DND-41 (cell line): ENCODE data around the gene PERP.

ENCODE experiments used
- ATAC-seq: fragments of 200-7000 bp; cut with Tn5 transposase; 3 replicates; pipeline ENCODE4 v1.9.1; 2021; ENCODE audit warnings: low read depth; ENCODE audit not compliant: insufficient read depth
- DNase-seq: peaks from one replicate; pipeline ENCODE4 v3.0.0-alpha.2; 2020
- H2AFZ ChIP-seq: 2 replicates; pipeline ENCODE4 v1.6.0; 2012; ENCODE audit warnings: low read depth, low read length
- H3K27ac ChIP-seq: 2 replicates; pipeline ENCODE4 v1.5.1; 2012; ENCODE audit warnings: low read length, inconsistent platforms
- H3K27me3 ChIP-seq: fragments of 200-600 bp; sonication (generic); 2 replicates; pipeline ENCODE4 v1.6.0; 2012; ENCODE audit warnings: low read length, mild to moderate bottlenecking, inconsistent platforms; ENCODE audit not compliant: insufficient read depth, poor library complexity
- H3K36me3 ChIP-seq: 2 replicates; pipeline ENCODE4 v1.5.1; 2012; ENCODE audit warnings: low read length, inconsistent platforms; ENCODE audit not compliant: insufficient read depth
- H3K4me1 ChIP-seq: 2 replicates; pipeline ENCODE4 v1.5.1; 2012; ENCODE audit warnings: mild to moderate bottlenecking, low read length; ENCODE audit not compliant: insufficient read depth
- H3K4me2 ChIP-seq: 2 replicates; pipeline ENCODE4 v1.6.0; 2012; ENCODE audit warnings: mild to moderate bottlenecking, moderate library complexity, low read length, inconsistent platforms; ENCODE audit not compliant: insufficient read depth
- H3K4me3 ChIP-seq, 2 experiments: fragments of 200-600 bp in 1 of 2; shearing (Covaris generic) in 1 of 2; 2 replicates each; pipeline ENCODE4 v1.5.1; 2012 to 2016; ENCODE audit warnings: inconsistent platforms in 2 of 2, low read length in 2 of 2, mild to moderate bottlenecking in 2 of 2, low read depth in 1 of 2, moderate library complexity in 1 of 2
- H3K79me2 ChIP-seq: 2 replicates; pipeline ENCODE4 v1.6.0; 2012; ENCODE audit warnings: low read length, inconsistent platforms; ENCODE audit not compliant: insufficient read depth
- H3K9ac ChIP-seq: 2 replicates; pipeline ENCODE4 v1.6.0; 2012; ENCODE audit warnings: low read depth, mild to moderate bottlenecking, inconsistent platforms, low read length, moderate library complexity
- H3K9me3 ChIP-seq: 2 replicates; pipeline ENCODE4 v1.5.1; 2012; ENCODE audit warnings: low read length, moderate library complexity, mild to moderate bottlenecking, inconsistent platforms; ENCODE audit not compliant: insufficient read depth, severe bottlenecking
- H4K20me1 ChIP-seq: 2 replicates; pipeline ENCODE4 v1.6.0; 2012; ENCODE audit warnings: low read length; ENCODE audit not compliant: insufficient read depth
- EZH2 ChIP-seq: IDR thresholded peaks from 3 replicates; pipeline ENCODE4 v1.6.1; 2012; ENCODE audit warnings: borderline replicate concordance, low read depth, mild to moderate bottlenecking, moderate library complexity, low read length, inconsistent platforms; ENCODE audit not compliant: severe bottlenecking
- TF ChIP-seq, protein P1 (sequence below): IDR thresholded peaks from 2 replicates; pipeline ENCODE4 v1.5.1; 2012; ENCODE audit warnings: borderline replicate concordance, low read length, moderate library complexity, mild to moderate bottlenecking; ENCODE audit not compliant: poor library complexity, severe bottlenecking; ENCODE audit errors: extremely low read depth

The PERP gene

DNA sequence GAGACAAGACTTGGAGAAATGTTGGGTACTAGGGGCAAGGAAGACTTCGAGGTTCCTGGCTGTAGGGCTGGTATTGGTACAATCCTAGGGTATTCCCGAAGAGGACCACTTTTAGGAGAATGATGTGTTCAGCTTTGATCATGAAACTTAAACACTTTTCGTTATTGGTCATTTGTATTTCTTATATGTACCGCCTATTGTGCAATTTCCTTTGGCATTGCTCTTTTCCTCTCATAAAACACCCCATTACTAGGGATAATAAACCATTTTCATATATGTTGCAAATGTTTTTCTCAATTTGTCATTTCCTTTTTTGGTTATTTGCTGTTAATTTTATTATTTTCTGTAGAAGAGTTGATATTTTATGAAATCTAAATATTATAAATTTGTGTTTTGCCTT, 35.6 kb upstream of the PERP start:
- no peaks in the 10 kb centered on the region for H3K79me2 ChIP-seq
- no peak overlapping the region for H3K9ac ChIP-seq
- H3K27me3 ChIP-seq, result peaks cover 3% of the 10 kb centered on the region
- no peak overlapping the region for H3K4me2 ChIP-seq
- DNase-seq, result no peak
- no peaks in the 10 kb centered on the region for H4K20me1 ChIP-seq
- ATAC-seq, result no peak
- H3K4me1 ChIP-seq, result no peaks in the 10 kb centered on the region
- TF ChIP-seq EZH2, result no peak
- TF ChIP-seq, protein P1, sequence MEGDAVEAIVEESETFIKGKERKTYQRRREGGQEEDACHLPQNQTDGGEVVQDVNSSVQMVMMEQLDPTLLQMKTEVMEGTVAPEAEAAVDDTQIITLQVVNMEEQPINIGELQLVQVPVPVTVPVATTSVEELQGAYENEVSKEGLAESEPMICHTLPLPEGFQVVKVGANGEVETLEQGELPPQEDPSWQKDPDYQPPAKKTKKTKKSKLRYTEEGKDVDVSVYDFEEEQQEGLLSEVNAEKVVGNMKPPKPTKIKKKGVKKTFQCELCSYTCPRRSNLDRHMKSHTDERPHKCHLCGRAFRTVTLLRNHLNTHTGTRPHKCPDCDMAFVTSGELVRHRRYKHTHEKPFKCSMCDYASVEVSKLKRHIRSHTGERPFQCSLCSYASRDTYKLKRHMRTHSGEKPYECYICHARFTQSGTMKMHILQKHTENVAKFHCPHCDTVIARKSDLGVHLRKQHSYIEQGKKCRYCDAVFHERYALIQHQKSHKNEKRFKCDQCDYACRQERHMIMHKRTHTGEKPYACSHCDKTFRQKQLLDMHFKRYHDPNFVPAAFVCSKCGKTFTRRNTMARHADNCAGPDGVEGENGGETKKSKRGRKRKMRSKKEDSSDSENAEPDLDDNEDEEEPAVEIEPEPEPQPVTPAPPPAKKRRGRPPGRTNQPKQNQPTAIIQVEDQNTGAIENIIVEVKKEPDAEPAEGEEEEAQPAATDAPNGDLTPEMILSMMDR, result no peak
- H3K36me3 ChIP-seq, result no peaks in the 10 kb centered on the region
- H3K9me3 ChIP-seq, result no peaks in the 10 kb centered on the region
- H2AFZ ChIP-seq, result no peak overlapping the region
- H3K4me3 ChIP-seq, result no peak overlapping the region
- H3K27ac ChIP-seq, result no peak overlapping the region

DNA sequence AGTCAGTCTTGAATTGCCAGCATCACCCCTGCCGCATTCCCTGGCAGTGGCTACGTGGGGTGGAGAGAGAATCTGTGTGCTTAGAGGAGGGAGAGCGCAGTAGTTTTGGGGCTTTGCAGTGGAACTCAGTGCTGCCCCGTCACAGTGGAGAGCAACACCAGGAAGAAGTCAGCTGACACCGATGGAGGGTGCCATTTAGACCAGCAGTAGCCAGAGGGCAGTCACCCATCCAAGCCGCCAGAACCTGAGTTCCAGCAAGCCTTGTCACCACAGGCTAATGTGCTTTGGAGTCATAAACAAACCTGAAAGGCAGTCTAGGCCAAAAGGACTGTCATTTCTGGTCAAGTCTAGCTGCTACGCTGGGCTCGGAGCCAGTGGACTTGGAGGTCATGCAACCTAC, 22.0 kb upstream of the PERP start:
- Histone ChIP-seq H3K27me3 (no peaks in the 10 kb centered on the region), H3K4me1 (no peaks in the 10 kb centered on the region), H4K20me1 (no peaks in the 10 kb centered on the region), H3K36me3 (no peaks in the 10 kb centered on the region), H2AFZ (no peak overlapping the region), H3K4me2 (no peak overlapping the region), H3K9ac (no peak overlapping the region), H3K27ac (no peak overlapping the region), H3K4me3 (no peak overlapping the region), H3K9me3 (no peaks in the 10 kb centered on the region), H3K79me2 (no peaks in the 10 kb centered on the region)
- DNase-seq, result no peak
- no peak for ATAC-seq
- TF ChIP-seq, protein P1, result no peak
- no peak for TF ChIP-seq EZH2

DNA sequence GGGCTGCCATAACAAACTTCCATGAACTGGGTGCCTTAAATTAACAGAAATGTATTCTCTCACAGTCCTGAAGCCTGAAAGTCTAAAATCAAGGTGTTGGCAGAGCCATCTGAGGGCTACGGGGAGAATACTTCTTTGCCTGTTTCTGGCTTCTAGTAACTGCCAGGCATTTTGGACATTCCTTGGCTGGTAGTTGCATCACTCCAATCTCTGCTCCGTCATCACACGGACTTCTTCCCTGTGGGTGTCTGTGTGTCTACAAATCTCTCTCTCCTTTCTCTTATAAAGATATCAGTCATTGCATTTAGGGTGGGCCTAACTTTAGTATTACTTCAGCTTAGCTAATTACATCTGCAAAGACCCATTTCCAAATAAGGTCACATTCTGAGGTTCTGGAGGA, 20.9 kb upstream of the PERP start:
- no peaks in the 10 kb centered on the region for H3K36me3 ChIP-seq
- H3K4me1 ChIP-seq, result no peaks in the 10 kb centered on the region
- no peak overlapping the region for H3K27ac ChIP-seq
- H3K9ac ChIP-seq, result no peak overlapping the region
- DNase-seq (no peak), ATAC-seq (no peak)
- H3K79me2 ChIP-seq, result no peaks in the 10 kb centered on the region
- no peaks in the 10 kb centered on the region for H4K20me1 ChIP-seq
- no peaks in the 10 kb centered on the region for H3K9me3 ChIP-seq
- H3K4me3 ChIP-seq, result no peak overlapping the region
- no peak for TF ChIP-seq EZH2
- TF ChIP-seq, protein P1, result no peak
- no peak overlapping the region for H2AFZ ChIP-seq
- H3K4me2 ChIP-seq, result no peak overlapping the region
- H3K27me3 ChIP-seq, result peaks cover 2% of the 10 kb centered on the region

DNA sequence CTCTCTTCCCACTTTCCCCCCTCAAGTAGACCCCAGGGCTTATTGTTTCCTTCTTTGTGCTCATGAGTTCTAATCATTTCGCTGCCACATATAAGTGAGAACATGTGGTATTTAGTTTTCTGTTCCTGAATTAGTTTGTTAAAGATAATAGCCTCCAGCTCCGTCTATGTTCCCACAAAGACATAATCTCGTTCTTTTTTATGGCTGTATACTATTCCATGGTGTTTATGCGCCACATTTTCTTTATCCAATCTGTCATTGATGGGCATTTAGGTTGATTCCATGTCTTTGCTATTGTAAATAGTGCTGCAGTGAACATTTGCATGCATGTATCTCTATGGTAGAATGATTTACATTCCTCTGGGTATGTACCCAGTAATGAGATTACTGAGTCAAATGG, 16.9 kb upstream of the PERP start:
- TF ChIP-seq, protein P1, result no peak
- TF ChIP-seq EZH2, result no peak
- no peak for DNase-seq
- no peaks in the 10 kb centered on the region for H3K36me3 ChIP-seq

More for the DNA sequence above, 16.9 kb upstream of the PERP start:
- Histone ChIP-seq H3K4me1 (no peaks in the 10 kb centered on the region), H4K20me1 (no peaks in the 10 kb centered on the region), H3K9me3 (no peaks in the 10 kb centered on the region), H2AFZ (no peak overlapping the region), H3K79me2 (no peaks in the 10 kb centered on the region), H3K27me3 (peaks cover 17% of the 10 kb centered on the region), H3K4me3 (no peak overlapping the region), H3K4me2 (no peak overlapping the region), H3K27ac (no peak overlapping the region), H3K9ac (no peak overlapping the region)
- ATAC-seq, result no peak
